Dendritic cell treated with granulocyte-macrophage colony-stimulating factor and Interleukin-4, amounts not matched to agents 40 ng/mL and 50 ng/mL, for 4 days (primary cell): Measurements from ENCODE around the gene FBRSL1.
"Not testable (repeated sequence)": the region's sequence is repeated elsewhere in the genome, so short reads cannot be mapped to it uniquely, and the experiment has no call there.

Experiments used
- H3K27ac Mint-ChIP-seq: one replicate; pipeline ENCODE4 v1.8.0; 2022; ENCODE audit warnings: mild to moderate bottlenecking, mixed read lengths
- H3K27me3 Mint-ChIP-seq: one replicate; pipeline ENCODE4 v1.8.0; 2022; ENCODE audit warnings: mild to moderate bottlenecking, mixed read lengths
- H3K36me3 Mint-ChIP-seq: one replicate; pipeline ENCODE4 v1.8.0; 2022; ENCODE audit warnings: low read depth, mixed read lengths
- H3K4me1 Mint-ChIP-seq: one replicate; pipeline ENCODE4 v1.8.0; 2022; ENCODE audit warnings: low read depth, mixed read lengths
- H3K4me3 Mint-ChIP-seq: one replicate; pipeline ENCODE4 v1.8.0; 2022; ENCODE audit warnings: mild to moderate bottlenecking, moderate library complexity, mixed read lengths
- H3K9me3 Mint-ChIP-seq: one replicate; pipeline ENCODE4 v1.8.0; 2022; ENCODE audit warnings: mixed read lengths
- intact Hi-C: fragments of 100-400 bp; cut with micrococcal nuclease; formaldehyde crosslinking; loops from one replicate; pipeline ENCODE4 v1.15.0; 2022

Gene FBRSL1

GRCh38 chr12:132471011-132471857 is 18.7 kb upstream of the FBRSL1 start:
- H3K36me3 Mint-ChIP-seq: no peaks in the 10 kb centered on the region
- H3K4me3 Mint-ChIP-seq: no peak overlapping the region
- H3K4me1 Mint-ChIP-seq: peaks cover 38% of the 10 kb centered on the region
- intact Hi-C loops: no loop called here
- no peaks in the 10 kb centered on the region for H3K9me3 Mint-ChIP-seq
- H3K27ac Mint-ChIP-seq: peak overlapping the region; percentile 73
- peaks cover 30% of the 10 kb centered on the region for H3K27me3 Mint-ChIP-seq

GRCh38 chr12:132471858-132472255 is 18.1 kb upstream of the FBRSL1 start:
- peak overlapping the region; percentile 73 for H3K27ac Mint-ChIP-seq
- H3K9me3 Mint-ChIP-seq: no peaks in the 10 kb centered on the region
- H3K4me3 Mint-ChIP-seq: no peak overlapping the region
- H3K27me3 Mint-ChIP-seq: peaks cover 37% of the 10 kb centered on the region
- intact Hi-C loops: no loop called here
- peaks cover 44% of the 10 kb centered on the region for H3K4me1 Mint-ChIP-seq
- no peaks in the 10 kb centered on the region for H3K36me3 Mint-ChIP-seq

- no peaks in the 10 kb centered on the region for H3K36me3 Mint-ChIP-seq
- H3K27me3 Mint-ChIP-seq: peaks cover 41% of the 10 kb centered on the region
- H3K27ac Mint-ChIP-seq: no peak overlapping the region
- H3K4me3 Mint-ChIP-seq: no peak overlapping the region
- peaks cover 49% of the 10 kb centered on the region for H3K4me1 Mint-ChIP-seq
- no peaks in the 10 kb centered on the region for H3K9me3 Mint-ChIP-seq
- intact Hi-C loops: no loop called here
These were observed 17.6 kb upstream of the FBRSL1 start for GRCh38 chr12:132472386-132472785.

- no peak overlapping the region for H3K27ac Mint-ChIP-seq
- no peaks in the 10 kb centered on the region for H3K36me3 Mint-ChIP-seq
- H3K4me1 Mint-ChIP-seq: peaks cover 61% of the 10 kb centered on the region
- intact Hi-C loops: no loop called here
- no peaks in the 10 kb centered on the region for H3K9me3 Mint-ChIP-seq
- peaks cover 52% of the 10 kb centered on the region for H3K27me3 Mint-ChIP-seq
- H3K4me3 Mint-ChIP-seq: no peak overlapping the region
These were observed 15.7 kb upstream of the FBRSL1 start for GRCh38 chr12:132474237-132474741.

- Mint-ChIP-seq H3K4me1 (peaks cover 59% of the 10 kb centered on the region), H3K27me3 (peaks cover 51% of the 10 kb centered on the region)
- H3K27ac Mint-ChIP-seq, intact Hi-C loops, H3K4me3 Mint-ChIP-seq, H3K36me3 Mint-ChIP-seq, H3K9me3 Mint-ChIP-seq: not testable (repeated sequence)
These were observed 15.1 kb upstream of the FBRSL1 start for GRCh38 chr12:132474799-132475303.

- Mint-ChIP-seq H3K27ac (peak overlapping the region; percentile 79), H3K36me3 (no peaks in the 10 kb centered on the region), H3K27me3 (peaks cover 51% of the 10 kb centered on the region), H3K4me1 (peaks cover 58% of the 10 kb centered on the region), H3K9me3 (no peaks in the 10 kb centered on the region), H3K4me3 (peak overlapping the region; percentile 36)
- intact Hi-C loops: no loop called here
These were observed 14.5 kb upstream of the FBRSL1 start for GRCh38 chr12:132475304-132476037.

- Mint-ChIP-seq H3K9me3 (no peaks in the 10 kb centered on the region), H3K4me3 (peak overlapping the region; percentile 71), H3K27me3 (peaks cover 50% of the 10 kb centered on the region), H3K36me3 (no peaks in the 10 kb centered on the region), H3K27ac (peak overlapping the region; percentile 79), H3K4me1 (peaks cover 59% of the 10 kb centered on the region)
- intact Hi-C loops: no loop called here
These were observed 13.9 kb upstream of the FBRSL1 start for GRCh38 chr12:132476038-132476414.

- Mint-ChIP-seq H3K36me3 (no peaks in the 10 kb centered on the region), H3K4me1 (peaks cover 59% of the 10 kb centered on the region), H3K4me3 (peak overlapping the region; percentile 71), H3K9me3 (no peaks in the 10 kb centered on the region), H3K27ac (peak overlapping the region; percentile 79), H3K27me3 (peaks cover 48% of the 10 kb centered on the region)
- intact Hi-C loops: no loop called here
These were observed 13.5 kb upstream of the FBRSL1 start for GRCh38 chr12:132476421-132476820.

- H3K4me1 Mint-ChIP-seq: peaks cover 62% of the 10 kb centered on the region
- H3K27me3 Mint-ChIP-seq: peaks cover 43% of the 10 kb centered on the region
- intact Hi-C loops: no loop called here
- no peaks in the 10 kb centered on the region for H3K36me3 Mint-ChIP-seq
- no peaks in the 10 kb centered on the region for H3K9me3 Mint-ChIP-seq
- H3K27ac Mint-ChIP-seq: peak overlapping the region; percentile 79
- H3K4me3 Mint-ChIP-seq: peak overlapping the region; percentile 71
These were observed 12.8 kb upstream of the FBRSL1 start for GRCh38 chr12:132477017-132477702.

GRCh38 chr12:132477703-132478432 is 12.1 kb upstream of the FBRSL1 start:
- Mint-ChIP-seq H3K4me1 (peaks cover 69% of the 10 kb centered on the region), H3K27ac (peak overlapping the region; percentile 79)
- intact Hi-C loops: no loop called here

GRCh38 chr12:132478433-132478803 is 11.5 kb upstream of the FBRSL1 start:
- peaks cover 74% of the 10 kb centered on the region for H3K4me1 Mint-ChIP-seq
- H3K36me3 Mint-ChIP-seq: no peaks in the 10 kb centered on the region
- intact Hi-C loops: no loop called here
- peak overlapping the region; percentile 79 for H3K27ac Mint-ChIP-seq
- peaks cover 38% of the 10 kb centered on the region for H3K27me3 Mint-ChIP-seq
- H3K4me3 Mint-ChIP-seq: no peak overlapping the region
- H3K9me3 Mint-ChIP-seq: no peaks in the 10 kb centered on the region

More at GRCh38 chr12:132477703-132478432, 12.1 kb upstream of the FBRSL1 start:
- Mint-ChIP-seq H3K9me3 (no peaks in the 10 kb centered on the region), H3K36me3 (no peaks in the 10 kb centered on the region), H3K27me3 (peaks cover 38% of the 10 kb centered on the region), H3K4me3 (no peak overlapping the region)

- intact Hi-C loops: no loop called here
- Mint-ChIP-seq H3K27ac (no peak overlapping the region), H3K36me3 (no peaks in the 10 kb centered on the region), H3K4me3 (no peak overlapping the region), H3K27me3 (peaks cover 38% of the 10 kb centered on the region), H3K9me3 (no peaks in the 10 kb centered on the region), H3K4me1 (peaks cover 74% of the 10 kb centered on the region)
These were observed 11.1 kb upstream of the FBRSL1 start for GRCh38 chr12:132478845-132479244.

- no peaks in the 10 kb centered on the region for H3K9me3 Mint-ChIP-seq
- intact Hi-C loops: no loop called here
- H3K4me1 Mint-ChIP-seq: peaks cover 74% of the 10 kb centered on the region
- no peak overlapping the region for H3K27ac Mint-ChIP-seq
- no peak overlapping the region for H3K4me3 Mint-ChIP-seq
- no peaks in the 10 kb centered on the region for H3K36me3 Mint-ChIP-seq
- H3K27me3 Mint-ChIP-seq: peaks cover 38% of the 10 kb centered on the region
These were observed 10.7 kb upstream of the FBRSL1 start for GRCh38 chr12:132479291-132479690.
